ENCODE measurements around the gene CDH13. TPM values are rescaled to one million over a fixed set of nuclear protein-coding genes. Genes with fewer than 3 reads are reported as not detected.

Gene CDH13
- total RNA-seq, 1 experiment from 2014 or later, result 49.3 TPM

DNA sequence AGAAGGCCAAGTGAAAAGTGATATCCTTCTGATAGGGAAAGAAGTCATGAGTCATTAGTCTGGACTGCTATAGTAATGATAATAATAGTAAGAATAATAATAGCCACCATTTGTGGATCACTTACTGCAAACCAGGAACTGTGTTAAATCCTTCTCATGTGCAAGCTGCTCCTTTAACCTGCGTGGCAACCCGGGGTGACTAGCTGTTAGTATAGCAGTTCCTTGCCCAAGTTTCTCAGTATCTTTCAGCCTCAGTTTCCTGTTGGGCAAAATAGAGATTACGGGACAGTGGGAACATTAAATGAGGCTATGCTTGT, 129.5 kb downstream of the CDH13 start:
- peak overlapping the region; percentile 68 for H3K27ac Mint-ChIP-seq (ENCODE audit: low read depth, unreplicated experiment)
- POLR2A ChIA-PET, result no interaction called here
- peaks cover 16% of the 10 kb centered on the region for H3K4me1 Mint-ChIP-seq (ENCODE audit: insufficient read depth, unreplicated experiment)
- intact Hi-C loops (cut with micrococcal nuclease), result no loop called here
- peaks cover 4% of the 10 kb centered on the region for H3K36me3 Mint-ChIP-seq (ENCODE audit: insufficient read depth, unreplicated experiment)
- TF ChIP-seq, protein P1, sequence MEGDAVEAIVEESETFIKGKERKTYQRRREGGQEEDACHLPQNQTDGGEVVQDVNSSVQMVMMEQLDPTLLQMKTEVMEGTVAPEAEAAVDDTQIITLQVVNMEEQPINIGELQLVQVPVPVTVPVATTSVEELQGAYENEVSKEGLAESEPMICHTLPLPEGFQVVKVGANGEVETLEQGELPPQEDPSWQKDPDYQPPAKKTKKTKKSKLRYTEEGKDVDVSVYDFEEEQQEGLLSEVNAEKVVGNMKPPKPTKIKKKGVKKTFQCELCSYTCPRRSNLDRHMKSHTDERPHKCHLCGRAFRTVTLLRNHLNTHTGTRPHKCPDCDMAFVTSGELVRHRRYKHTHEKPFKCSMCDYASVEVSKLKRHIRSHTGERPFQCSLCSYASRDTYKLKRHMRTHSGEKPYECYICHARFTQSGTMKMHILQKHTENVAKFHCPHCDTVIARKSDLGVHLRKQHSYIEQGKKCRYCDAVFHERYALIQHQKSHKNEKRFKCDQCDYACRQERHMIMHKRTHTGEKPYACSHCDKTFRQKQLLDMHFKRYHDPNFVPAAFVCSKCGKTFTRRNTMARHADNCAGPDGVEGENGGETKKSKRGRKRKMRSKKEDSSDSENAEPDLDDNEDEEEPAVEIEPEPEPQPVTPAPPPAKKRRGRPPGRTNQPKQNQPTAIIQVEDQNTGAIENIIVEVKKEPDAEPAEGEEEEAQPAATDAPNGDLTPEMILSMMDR (IDR thresholded peaks at IDR 0.05; ENCODE audit: unreplicated experiment), result no peak
- H3K9me3 Mint-ChIP-seq (ENCODE audit: unreplicated experiment), result no peaks in the 10 kb centered on the region
- no peak for DNase-seq (ENCODE audit: unreplicated experiment)
- BruUV-seq (replicated peaks), result no TSS peak
- CTCF ChIA-PET, result interaction anchor here (0.5 to 0.8 kb wide), 2 partner anchors 456 to 600 kb away, joined by 3 read pairs; no protein-coding TSS in a partner anchor
- no peaks in the 10 kb centered on the region for H3K27me3 Mint-ChIP-seq (ENCODE audit: insufficient read depth, unreplicated experiment)
- H3K4me3 Mint-ChIP-seq (ENCODE audit: unreplicated experiment), result no peak overlapping the region

- peaks cover 6% of the 10 kb centered on the region for H3K36me3 Mint-ChIP-seq (ENCODE audit: insufficient read depth, unreplicated experiment)
- CTCF ChIA-PET, result interaction anchor here (0.5 to 1.0 kb wide), 4 partner anchors 119 to 536 kb away, joined by 3 to 5 read pairs (median 3); no protein-coding TSS in a partner anchor
- POLR2A ChIA-PET, result no interaction called here
- no peak for DNase-seq (ENCODE audit: unreplicated experiment)
- TF ChIP-seq, protein P1 (IDR thresholded peaks at IDR 0.05; ENCODE audit: unreplicated experiment), result no peak
- no peaks in the 10 kb centered on the region for H3K9me3 Mint-ChIP-seq (ENCODE audit: unreplicated experiment)
- H3K27me3 Mint-ChIP-seq (ENCODE audit: insufficient read depth, unreplicated experiment), result no peaks in the 10 kb centered on the region
- no peak overlapping the region for H3K4me3 Mint-ChIP-seq (ENCODE audit: unreplicated experiment)
- no peak overlapping the region for H3K27ac Mint-ChIP-seq (ENCODE audit: low read depth, unreplicated experiment)
- intact Hi-C loops (cut with micrococcal nuclease), result no loop called here
- BruUV-seq (replicated peaks), result no TSS peak
- H3K4me1 Mint-ChIP-seq (ENCODE audit: insufficient read depth, unreplicated experiment), result peaks cover 27% of the 10 kb centered on the region
These were observed 131.6 kb downstream of the CDH13 start for GRCh38 chr16:82758406-82758805.

- Mint-ChIP-seq H3K27me3 (ENCODE audit: insufficient read depth, unreplicated experiment) (no peaks in the 10 kb centered on the region), H3K9me3 (ENCODE audit: unreplicated experiment) (no peaks in the 10 kb centered on the region), H3K27ac (ENCODE audit: low read depth, unreplicated experiment) (no peak overlapping the region), H3K4me3 (ENCODE audit: unreplicated experiment) (no peak overlapping the region), H3K4me1 (ENCODE audit: insufficient read depth, unreplicated experiment) (peaks cover 27% of the 10 kb centered on the region), H3K36me3 (ENCODE audit: insufficient read depth, unreplicated experiment) (peaks cover 6% of the 10 kb centered on the region)
- TF ChIP-seq, protein P1 (IDR thresholded peaks at IDR 0.05; ENCODE audit: unreplicated experiment), result no peak
- POLR2A ChIA-PET, result interaction anchor here (0.6 kb wide), 1 partner anchor 114 kb away, joined by 3 read pairs; no protein-coding TSS in a partner anchor
- intact Hi-C loops (cut with micrococcal nuclease), result no loop called here
- CTCF ChIA-PET, result interaction anchor here (0.5 to 1.0 kb wide), 2 partner anchors 119 to 129 kb away, joined by 3 to 5 read pairs; no protein-coding TSS in a partner anchor
- BruUV-seq (replicated peaks), result no TSS peak
- no peak for DNase-seq (ENCODE audit: unreplicated experiment)
These were observed 132.1 kb downstream of the CDH13 start for GRCh38 chr16:82758904-82759303.

- H3K4me1 Mint-ChIP-seq (ENCODE audit: insufficient read depth, unreplicated experiment), result peaks cover 20% of the 10 kb centered on the region
- H3K4me3 Mint-ChIP-seq (ENCODE audit: unreplicated experiment), result no peak overlapping the region
- ChIA-PET CTCF (interaction anchor here (0.7 to 2.1 kb wide), 5 partner anchors 10 to 685 kb away, joined by 3 to 6 read pairs (median 3); no protein-coding TSS in a partner anchor), POLR2A (interaction anchor here (0.7 to 1.1 kb wide), 4 partner anchors 48 to 576 kb away, joined by 3 read pairs; no protein-coding TSS in a partner anchor)
- BruUV-seq (replicated peaks), result no TSS peak
- H3K36me3 Mint-ChIP-seq (ENCODE audit: insufficient read depth, unreplicated experiment), result peaks cover 11% of the 10 kb centered on the region
- peak overlapping the region; percentile 90 for H3K27ac Mint-ChIP-seq (ENCODE audit: low read depth, unreplicated experiment)
- H3K9me3 Mint-ChIP-seq (ENCODE audit: unreplicated experiment), result no peaks in the 10 kb centered on the region
- TF ChIP-seq, protein P1 (IDR thresholded peaks at IDR 0.05; ENCODE audit: unreplicated experiment), result no peak
- H3K27me3 Mint-ChIP-seq (ENCODE audit: insufficient read depth, unreplicated experiment), result no peaks in the 10 kb centered on the region
- peak; percentile 80 for DNase-seq (ENCODE audit: unreplicated experiment)
- intact Hi-C loops (cut with micrococcal nuclease), result no loop called here
These were observed 134.5 kb downstream of the CDH13 start for GRCh38 chr16:82761236-82761635.

Measured in MCF 10A (cell line).